Calu3 (cell line): ENCODE results near the gene ABHD17C. TPM values are rescaled to one million over a fixed set of nuclear protein-coding genes. Genes with fewer than 3 reads are reported as not detected.

Source experiments
- BruUV-seq: library from RNA; stranded (reverse); fragments of 400-500 nt; replicated peaks from 2 replicates; lab custom pipeline; 2021; lab: Mats Ljungman, UMichigan
- CTCF ChIA-PET: fragments of 300-600 bp; sonication (Branson Sonifier 250); formaldehyde crosslinking; loops from one replicate; lab custom pipeline; 2022; ENCODE audit warnings: antibody characterized with exemption; lab: Charles Lee
- DNase-seq: peaks from one replicate; pipeline ENCODE4 v3.0.0; 2022
- H3K27ac Mint-ChIP-seq: one replicate; pipeline ENCODE4 v1.8.0; 2022; ENCODE audit warnings: mixed read lengths; ENCODE audit not compliant: unreplicated experiment
- H3K27me3 Mint-ChIP-seq: one replicate; pipeline ENCODE4 v1.8.0; 2022; ENCODE audit warnings: mixed read lengths; ENCODE audit not compliant: unreplicated experiment
- H3K36me3 Mint-ChIP-seq: one replicate; pipeline ENCODE4 v1.8.0; 2022; ENCODE audit warnings: mild to moderate bottlenecking, moderate library complexity, mixed read lengths; ENCODE audit not compliant: insufficient read depth, unreplicated experiment
- H3K4me1 Mint-ChIP-seq: one replicate; pipeline ENCODE4 v1.8.0; 2022; ENCODE audit warnings: mild to moderate bottlenecking, low read depth, mixed read lengths; ENCODE audit not compliant: unreplicated experiment
- H3K4me3 Mint-ChIP-seq: one replicate; pipeline ENCODE4 v1.8.0; 2022; ENCODE audit warnings: mild to moderate bottlenecking, low read depth, moderate library complexity, mixed read lengths; ENCODE audit not compliant: unreplicated experiment
- H3K9me3 Mint-ChIP-seq: one replicate; pipeline ENCODE4 v1.8.0; 2022; ENCODE audit warnings: low read depth, mixed read lengths; ENCODE audit not compliant: unreplicated experiment
- intact Hi-C: fragments of 100-400 bp; cut with micrococcal nuclease; formaldehyde crosslinking; loops from one replicate; pipeline ENCODE4 v1.10.0; 2022; ENCODE audit not compliant: unreplicated experiment
- total RNA-seq: library from RNA; stranded (reverse); gene quantifications from 2 replicates; pipeline ENCODE4 v1.2.3, GENCODE V29; 2022
- TF ChIP-seq, protein P1 (sequence below): fragments of 200-600 bp; IDR thresholded peaks from one replicate; pipeline ENCODE4 v1.8.0; 2022; ENCODE audit warnings: antibody characterized with exemption; ENCODE audit not compliant: unreplicated experiment

The ABHD17C gene
- total RNA-seq, 1 experiment from 2014 or later: 69.7 TPM

DNA sequence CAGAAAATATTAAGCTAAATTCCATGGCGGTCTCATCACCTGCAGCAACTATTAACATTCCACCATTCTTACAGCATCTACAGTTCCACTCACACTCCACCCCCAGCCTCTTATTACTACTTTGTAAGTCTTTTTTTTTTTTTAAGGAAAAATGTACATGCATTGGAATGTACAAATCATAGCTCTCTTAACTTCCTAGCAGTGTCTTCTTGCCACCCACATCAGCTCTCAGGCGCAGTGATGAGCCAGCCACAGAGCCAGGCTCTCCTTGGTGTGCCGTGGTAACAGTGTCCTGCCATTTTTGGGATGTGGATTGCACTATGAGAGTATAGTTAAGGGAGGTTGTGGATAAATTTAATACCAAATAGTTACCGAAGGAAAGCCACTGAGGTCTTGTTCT lies 17.8 kb downstream of the ABHD17C start:
- intact Hi-C loops: no loop called here
- peaks cover 52% of the 10 kb centered on the region for H3K4me1 Mint-ChIP-seq
- no peaks in the 10 kb centered on the region for H3K27me3 Mint-ChIP-seq
- TF ChIP-seq, protein P1, sequence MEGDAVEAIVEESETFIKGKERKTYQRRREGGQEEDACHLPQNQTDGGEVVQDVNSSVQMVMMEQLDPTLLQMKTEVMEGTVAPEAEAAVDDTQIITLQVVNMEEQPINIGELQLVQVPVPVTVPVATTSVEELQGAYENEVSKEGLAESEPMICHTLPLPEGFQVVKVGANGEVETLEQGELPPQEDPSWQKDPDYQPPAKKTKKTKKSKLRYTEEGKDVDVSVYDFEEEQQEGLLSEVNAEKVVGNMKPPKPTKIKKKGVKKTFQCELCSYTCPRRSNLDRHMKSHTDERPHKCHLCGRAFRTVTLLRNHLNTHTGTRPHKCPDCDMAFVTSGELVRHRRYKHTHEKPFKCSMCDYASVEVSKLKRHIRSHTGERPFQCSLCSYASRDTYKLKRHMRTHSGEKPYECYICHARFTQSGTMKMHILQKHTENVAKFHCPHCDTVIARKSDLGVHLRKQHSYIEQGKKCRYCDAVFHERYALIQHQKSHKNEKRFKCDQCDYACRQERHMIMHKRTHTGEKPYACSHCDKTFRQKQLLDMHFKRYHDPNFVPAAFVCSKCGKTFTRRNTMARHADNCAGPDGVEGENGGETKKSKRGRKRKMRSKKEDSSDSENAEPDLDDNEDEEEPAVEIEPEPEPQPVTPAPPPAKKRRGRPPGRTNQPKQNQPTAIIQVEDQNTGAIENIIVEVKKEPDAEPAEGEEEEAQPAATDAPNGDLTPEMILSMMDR: no peak
- CTCF ChIA-PET: no interaction called here
- H3K4me3 Mint-ChIP-seq: no peak overlapping the region
- no peak for DNase-seq
- peaks cover 15% of the 10 kb centered on the region for H3K36me3 Mint-ChIP-seq
- H3K9me3 Mint-ChIP-seq: no peaks in the 10 kb centered on the region
- H3K27ac Mint-ChIP-seq: no peak overlapping the region
- BruUV-seq: no TSS peak

DNA sequence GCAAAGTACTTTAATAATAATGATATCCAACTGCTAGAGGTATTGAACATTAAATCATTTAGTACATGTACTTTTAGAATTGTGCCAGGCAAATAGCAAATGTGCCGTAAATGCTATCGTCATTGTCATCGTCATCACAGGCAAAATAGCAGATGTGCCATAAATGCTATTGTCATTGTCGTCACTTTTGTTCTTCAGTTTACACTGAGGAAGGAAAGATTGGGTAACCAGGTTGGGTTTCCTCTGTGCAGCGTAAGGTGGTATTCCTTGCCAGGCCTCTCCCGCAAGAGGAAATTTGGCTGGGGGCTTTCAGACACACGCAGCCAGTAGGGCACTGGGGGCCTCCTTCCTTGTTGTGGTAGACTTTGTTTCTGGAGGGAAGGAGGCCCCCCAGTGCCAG lies 26.4 kb downstream of the ABHD17C start:
- CTCF ChIA-PET: no interaction called here
- no peak for DNase-seq
- Mint-ChIP-seq H3K4me1 (peaks cover 2% of the 10 kb centered on the region), H3K27me3 (no peaks in the 10 kb centered on the region), H3K4me3 (no peak overlapping the region), H3K36me3 (peaks cover 9% of the 10 kb centered on the region), H3K9me3 (no peaks in the 10 kb centered on the region), H3K27ac (no peak overlapping the region)
- intact Hi-C loops: no loop called here
- no TSS peak for BruUV-seq
- TF ChIP-seq, protein P1: no peak

DNA sequence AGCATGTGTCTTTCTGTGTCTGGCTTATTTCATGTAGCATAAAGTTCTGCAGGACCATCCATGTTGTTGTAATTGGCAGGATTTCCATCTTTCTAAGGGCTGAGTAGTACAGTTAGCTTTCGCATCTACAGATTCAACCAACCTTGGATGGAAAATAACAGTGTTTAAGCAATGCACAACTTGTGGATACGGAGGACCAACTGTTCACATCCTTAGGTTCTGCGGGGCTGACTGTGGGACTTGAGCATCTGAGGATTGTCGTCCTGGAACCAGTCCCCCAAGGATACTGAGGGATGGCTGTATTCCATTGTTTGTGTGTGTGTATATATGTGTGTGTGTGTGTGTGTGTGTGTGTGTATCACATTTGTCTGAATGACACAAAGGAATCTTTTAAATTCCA lies 27.7 kb downstream of the ABHD17C start:
- Mint-ChIP-seq H3K27me3 (no peaks in the 10 kb centered on the region), H3K4me3 (no peak overlapping the region), H3K36me3 (peaks cover 5% of the 10 kb centered on the region), H3K27ac (no peak overlapping the region), H3K9me3 (no peaks in the 10 kb centered on the region), H3K4me1 (peaks cover 15% of the 10 kb centered on the region)
- TF ChIP-seq, protein P1: no peak
- intact Hi-C loops: no loop called here
- CTCF ChIA-PET: no interaction called here
- DNase-seq: no peak
- BruUV-seq: no TSS peak

DNA sequence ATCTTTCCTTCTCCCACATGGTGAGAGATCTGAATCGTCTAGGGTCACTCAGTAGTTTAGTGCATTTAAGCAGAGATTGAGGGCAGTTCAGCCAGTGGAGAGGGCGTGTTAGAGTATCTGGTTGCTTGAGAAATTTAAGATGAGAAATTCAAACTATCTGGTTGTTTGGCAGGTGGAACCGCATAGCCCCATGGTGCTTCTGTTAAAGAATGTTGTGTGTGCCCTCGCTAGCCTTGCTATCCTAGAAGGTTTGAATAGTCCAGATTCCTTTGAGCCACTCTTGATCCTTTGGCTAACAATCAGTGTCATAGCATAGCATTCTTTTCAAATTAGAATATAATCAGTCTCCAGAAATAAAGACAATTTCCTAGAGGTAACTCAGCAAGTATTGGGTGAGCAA lies 32.1 kb downstream of the ABHD17C start:
- no TSS peak for BruUV-seq
- Mint-ChIP-seq H3K36me3 (peaks cover 5% of the 10 kb centered on the region), H3K4me3 (no peak overlapping the region), H3K4me1 (peaks cover 35% of the 10 kb centered on the region), H3K27me3 (no peaks in the 10 kb centered on the region), H3K9me3 (no peaks in the 10 kb centered on the region), H3K27ac (no peak overlapping the region)
- DNase-seq: no peak
- intact Hi-C loops: no loop called here
- CTCF ChIA-PET: no interaction called here
- TF ChIP-seq, protein P1: no peak
